GM13977 (cell line): Measurements from ENCODE around the gene KIR2DL3.
"Not testable (repeated sequence)": the region's sequence is repeated elsewhere in the genome, so short reads cannot be mapped to it uniquely, and the experiment has no call there.

ENCODE experiments used
- DNase-seq: peaks from one replicate; pipeline ENCODE4 v3.0.0; 2012; ENCODE audit warnings: low spot score
- CTCF ChIP-seq: IDR thresholded peaks from 2 replicates; pipeline ENCODE4 v1.5.1; 2012; ENCODE audit warnings: mild to moderate bottlenecking, control low read depth; ENCODE audit not compliant: insufficient read depth; ENCODE audit errors: extremely low read depth, missing control alignments
- in situ Hi-C: fragments of 300-500 bp; cut with MboI; formaldehyde crosslinking; loops from one replicate; pipeline ENCODE4 v1.12.0; 2022; ENCODE audit warnings: low sequenced_read_pairs, low pct_unique_long_range_greater_than_20kb, mixed read lengths, inconsistent platforms; ENCODE audit not compliant: unreplicated experiment

Gene KIR2DL3

GRCh38 chr19:54738306-54738705 is at the start of gene KIR2DL3:
TSS of gene KIR2DL3 (plus strand) at chr19:54738513. CDS start at chr19:54738546, 33 bp downstream.
- in situ Hi-C loops, DNase-seq: not testable (repeated sequence)

GRCh38 chr19:54691582-54692297 is 46.6 kb upstream of the KIR2DL3 start:
- no peak for DNase-seq
- TF ChIP-seq CTCF: no peak
- in situ Hi-C loops: no loop called here

GRCh38 chr19:54692298-54692615 is 46.1 kb upstream of the KIR2DL3 start:
- in situ Hi-C loops: no loop called here
- no peak for DNase-seq
- no peak for TF ChIP-seq CTCF

- DNase-seq: no peak
- TF ChIP-seq CTCF: no peak
- in situ Hi-C loops: no loop called here
Observed at GRCh38 chr19:54694648-54695047, 43.7 kb upstream of the KIR2DL3 start.

GRCh38 chr19:54696117-54696548 is 42.2 kb upstream of the KIR2DL3 start:
- in situ Hi-C loops: no loop called here
- no peak for TF ChIP-seq CTCF
- no peak for DNase-seq

GRCh38 chr19:54696766-54697165 is 41.5 kb upstream of the KIR2DL3 start:
- in situ Hi-C loops: no loop called here
- DNase-seq: no peak
- TF ChIP-seq CTCF: no peak

GRCh38 chr19:54697716-54698115 is 40.6 kb upstream of the KIR2DL3 start:
- DNase-seq, in situ Hi-C loops: not testable (repeated sequence)

- DNase-seq: no peak
- TF ChIP-seq CTCF: no peak
- in situ Hi-C loops: no loop called here
Observed at GRCh38 chr19:54704928-54705327, 33.4 kb upstream of the KIR2DL3 start.
